ENCODE results near the gene U2AF1L4. TPM values are rescaled to one million over a fixed set of nuclear protein-coding genes. Genes with fewer than 3 reads are reported as not detected.

Gene U2AF1L4
- polyA plus RNA-seq, 1 donor from 2014 or later: 57.0 TPM

GRCh38 chr19:35727956-35728706 is 17.1 kb downstream of the U2AF1L4 start:
- Histone ChIP-seq H3K9me3 (ENCODE audit: low read length) (no peaks in the 10 kb centered on the region), H3K27me3 (ENCODE audit: insufficient read depth, low read depth, low read length) (no peaks in the 10 kb centered on the region), H3K9ac (ENCODE audit: low read length) (no peak overlapping the region), H3K79me2 (replicated peaks; ENCODE audit: insufficient read depth, low read length) (no peaks in the 10 kb centered on the region), H3K4me2 (ENCODE audit: low read length) (no peak overlapping the region), H3K27ac (ENCODE audit: low read length) (no peak overlapping the region), H3F3A (ENCODE audit: insufficient read depth, low read length, poor library complexity, severe bottlenecking) (no peaks in the 10 kb centered on the region), H4K20me1 (ENCODE audit: insufficient read depth) (no peaks in the 10 kb centered on the region), H3K36me3 (ENCODE audit: insufficient read depth, low read length) (no peaks in the 10 kb centered on the region), H2AFZ (ENCODE audit: low read depth, low read length) (no peak overlapping the region), H3K9me2 (ENCODE audit: insufficient read depth, low read length) (no peaks in the 10 kb centered on the region), H3K4me3 (ENCODE audit: low read length) (no peak overlapping the region)
- TF ChIP-seq TAF1 (IDR thresholded peaks at IDR 0.05; ENCODE audit: low read depth): no peak
- TF ChIP-seq POLR2AphosphoS5 (IDR thresholded peaks at IDR 0.05): no peak
- no peak for TF ChIP-seq RAD21 (conservative IDR thresholded peaks at IDR 0.05)
- TF ChIP-seq, protein P1, sequence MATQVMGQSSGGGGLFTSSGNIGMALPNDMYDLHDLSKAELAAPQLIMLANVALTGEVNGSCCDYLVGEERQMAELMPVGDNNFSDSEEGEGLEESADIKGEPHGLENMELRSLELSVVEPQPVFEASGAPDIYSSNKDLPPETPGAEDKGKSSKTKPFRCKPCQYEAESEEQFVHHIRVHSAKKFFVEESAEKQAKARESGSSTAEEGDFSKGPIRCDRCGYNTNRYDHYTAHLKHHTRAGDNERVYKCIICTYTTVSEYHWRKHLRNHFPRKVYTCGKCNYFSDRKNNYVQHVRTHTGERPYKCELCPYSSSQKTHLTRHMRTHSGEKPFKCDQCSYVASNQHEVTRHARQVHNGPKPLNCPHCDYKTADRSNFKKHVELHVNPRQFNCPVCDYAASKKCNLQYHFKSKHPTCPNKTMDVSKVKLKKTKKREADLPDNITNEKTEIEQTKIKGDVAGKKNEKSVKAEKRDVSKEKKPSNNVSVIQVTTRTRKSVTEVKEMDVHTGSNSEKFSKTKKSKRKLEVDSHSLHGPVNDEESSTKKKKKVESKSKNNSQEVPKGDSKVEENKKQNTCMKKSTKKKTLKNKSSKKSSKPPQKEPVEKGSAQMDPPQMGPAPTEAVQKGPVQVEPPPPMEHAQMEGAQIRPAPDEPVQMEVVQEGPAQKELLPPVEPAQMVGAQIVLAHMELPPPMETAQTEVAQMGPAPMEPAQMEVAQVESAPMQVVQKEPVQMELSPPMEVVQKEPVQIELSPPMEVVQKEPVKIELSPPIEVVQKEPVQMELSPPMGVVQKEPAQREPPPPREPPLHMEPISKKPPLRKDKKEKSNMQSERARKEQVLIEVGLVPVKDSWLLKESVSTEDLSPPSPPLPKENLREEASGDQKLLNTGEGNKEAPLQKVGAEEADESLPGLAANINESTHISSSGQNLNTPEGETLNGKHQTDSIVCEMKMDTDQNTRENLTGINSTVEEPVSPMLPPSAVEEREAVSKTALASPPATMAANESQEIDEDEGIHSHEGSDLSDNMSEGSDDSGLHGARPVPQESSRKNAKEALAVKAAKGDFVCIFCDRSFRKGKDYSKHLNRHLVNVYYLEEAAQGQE (IDR thresholded peaks at IDR 0.05; ENCODE audit: borderline replicate concordance): no peak

- Histone ChIP-seq H3K4me3 (ENCODE audit: low read length) (no peak overlapping the region), H3K79me2 (replicated peaks; ENCODE audit: insufficient read depth, low read length) (no peaks in the 10 kb centered on the region), H3F3A (ENCODE audit: insufficient read depth, low read length, poor library complexity, severe bottlenecking) (no peaks in the 10 kb centered on the region), H3K36me3 (ENCODE audit: insufficient read depth, low read length) (no peaks in the 10 kb centered on the region), H2AFZ (ENCODE audit: low read depth, low read length) (no peak overlapping the region), H4K20me1 (ENCODE audit: insufficient read depth) (no peaks in the 10 kb centered on the region), H3K27me3 (ENCODE audit: insufficient read depth, low read depth, low read length) (no peaks in the 10 kb centered on the region), H3K9me3 (ENCODE audit: low read length) (no peaks in the 10 kb centered on the region), H3K4me2 (ENCODE audit: low read length) (no peak overlapping the region), H3K27ac (ENCODE audit: low read length) (no peak overlapping the region), H3K9ac (ENCODE audit: low read length) (no peak overlapping the region), H3K9me2 (ENCODE audit: insufficient read depth, low read length) (no peaks in the 10 kb centered on the region)
- TF ChIP-seq EZH2 (IDR thresholded peaks at IDR 0.05; ENCODE audit: borderline replicate concordance, insufficient read depth, low read length, poor library complexity, severe bottlenecking) (no peak), EP300 (conservative IDR thresholded peaks at IDR 0.05; ENCODE audit: poor library complexity, severe bottlenecking) (no peak), TAF1 (IDR thresholded peaks at IDR 0.05; ENCODE audit: low read depth) (no peak), POLR2AphosphoS5 (IDR thresholded peaks at IDR 0.05) (no peak), MXI1 (conservative IDR thresholded peaks at IDR 0.05; ENCODE audit: poor library complexity, severe bottlenecking) (no peak), SMC3 (conservative IDR thresholded peaks at IDR 0.05; ENCODE audit: poor library complexity) (no peak), RAD21 (conservative IDR thresholded peaks at IDR 0.05) (no peak)
- TF ChIP-seq, protein P2, sequence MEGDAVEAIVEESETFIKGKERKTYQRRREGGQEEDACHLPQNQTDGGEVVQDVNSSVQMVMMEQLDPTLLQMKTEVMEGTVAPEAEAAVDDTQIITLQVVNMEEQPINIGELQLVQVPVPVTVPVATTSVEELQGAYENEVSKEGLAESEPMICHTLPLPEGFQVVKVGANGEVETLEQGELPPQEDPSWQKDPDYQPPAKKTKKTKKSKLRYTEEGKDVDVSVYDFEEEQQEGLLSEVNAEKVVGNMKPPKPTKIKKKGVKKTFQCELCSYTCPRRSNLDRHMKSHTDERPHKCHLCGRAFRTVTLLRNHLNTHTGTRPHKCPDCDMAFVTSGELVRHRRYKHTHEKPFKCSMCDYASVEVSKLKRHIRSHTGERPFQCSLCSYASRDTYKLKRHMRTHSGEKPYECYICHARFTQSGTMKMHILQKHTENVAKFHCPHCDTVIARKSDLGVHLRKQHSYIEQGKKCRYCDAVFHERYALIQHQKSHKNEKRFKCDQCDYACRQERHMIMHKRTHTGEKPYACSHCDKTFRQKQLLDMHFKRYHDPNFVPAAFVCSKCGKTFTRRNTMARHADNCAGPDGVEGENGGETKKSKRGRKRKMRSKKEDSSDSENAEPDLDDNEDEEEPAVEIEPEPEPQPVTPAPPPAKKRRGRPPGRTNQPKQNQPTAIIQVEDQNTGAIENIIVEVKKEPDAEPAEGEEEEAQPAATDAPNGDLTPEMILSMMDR (IDR thresholded peaks at IDR 0.05; ENCODE audit: poor library complexity, severe bottlenecking): no peak
- TF ChIP-seq, protein P1 (IDR thresholded peaks at IDR 0.05; ENCODE audit: borderline replicate concordance): no peak
Measured at GRCh38 chr19:35727053-35727955, 17.9 kb downstream of the U2AF1L4 start.
